H1 (cell line): ENCODE results near the gene PXDC1. TPM values are rescaled to one million over a fixed set of nuclear protein-coding genes. Genes with fewer than 3 reads are reported as not detected.

Experiments
- CHD2 ChIP-seq: IDR thresholded peaks from 2 replicates; pipeline ENCODE4 v1.6.1; 2012; ENCODE audit warnings: low read length, improper control_type of control experiment
- CHD7 ChIP-seq: fragments of 300-600 bp; sonication (generic); IDR thresholded peaks from 2 replicates; pipeline ENCODE4 v1.7.1; 2012; ENCODE audit warnings: low read length, moderate library complexity, mild to moderate bottlenecking, inconsistent platforms; ENCODE audit not compliant: insufficient replicate concordance
- GTF2F1 ChIP-seq: IDR thresholded peaks from 2 replicates; pipeline ENCODE4 v1.6.1; 2012; ENCODE audit warnings: low read depth, low read length, improper control_type of control experiment, borderline replicate concordance
- PHF8 ChIP-seq: fragments of 200-600 bp; sonication (generic); conservative IDR thresholded peaks from 2 replicates; pipeline ENCODE4 v1.7.1; 2012; ENCODE audit warnings: low read depth, mild to moderate bottlenecking, inconsistent platforms, low read length, moderate library complexity
- TBP ChIP-seq: IDR thresholded peaks from 2 replicates; pipeline ENCODE4 v1.6.1; 2011; ENCODE audit warnings: low read depth, low read length, improper control_type of control experiment
- ZNF274 ChIP-seq: IDR thresholded peaks from 2 replicates; pipeline ENCODE4 v1.7.0; 2012; ENCODE audit warnings: low read length, borderline replicate concordance; ENCODE audit errors: extremely low read depth
- polyA plus RNA-seq, 7 experiments: library from polyadenylated mRNA; depleted of rRNA in 3 of 7; stranded (reverse) in 5 of 7; unstranded in 2 of 7; fragments of >200 nt in 5 of 7; fragments of 200-250 nt in 2 of 7; gene quantifications; 1 replicate in 5 of 7; 2 replicates in 1 of 7; 4 replicates in 1 of 7; pipeline versions ENCODE4 v1.2.1 to v1.2.3, GENCODE V29; 2011 to 2013; ENCODE audit warnings: missing spikeins in 2 of 7, mixed read lengths in 2 of 7
- total RNA-seq: library from RNA; stranded (reverse); fragmentation: NEBNext Ultra II Directional; extraction: Animal tissue kit (Norgen Biotek cat#: 25700); gene quantifications from 2 replicates; pipeline ENCODE4 v1.2.1, GENCODE V29; 2021

The PXDC1 gene
- total and polyA plus RNA-seq, 2 of the 8 experiments (the other 6 are each of a cell fraction or from before 2014, with no cell fraction given): 1.7 to 2.0 TPM

- TF ChIP-seq CHD7 (no peak), PHF8 (no peak), GTF2F1 (no peak), TBP (no peak), ZNF274 (no peak), CHD2 (no peak)
These were observed 72.6 kb downstream of the PXDC1 start (continued) for GRCh38 chr6:3678946-3679345.
